WTC11 (cell line): ENCODE measurements around the gene PAIP2B. TPM values are rescaled to one million over a fixed set of nuclear protein-coding genes. Genes with fewer than 3 reads are reported as not detected.

ENCODE experiments used
- ATAC-seq: fragments of 200-7000 bp; cut with Tn5 transposase; 2 replicates; pipeline ENCODE4 v1.10.0; 2021; ENCODE audit warnings: mild to moderate bottlenecking, moderate library complexity
- CTCF ChIA-PET: fragments of 300-600 bp; sonication (Branson Sonifier 250); formaldehyde crosslinking; loops from one replicate; lab custom pipeline; 2021; ENCODE audit warnings: antibody characterized with exemption; lab: Charles Lee
- POLR2A ChIA-PET: fragments of 350-600 bp; sonication (Branson Sonifier 250); formaldehyde crosslinking; loops from one replicate; lab custom pipeline; 2021; ENCODE audit warnings: antibody characterized with exemption; lab: Charles Lee
- DNase-seq: peaks from one replicate; pipeline ENCODE4 v3.0.0; 2021; ENCODE audit warnings: low spot score
- H3K27ac Mint-ChIP-seq: 2 replicates; pipeline ENCODE4 v1.8.0; 2021; ENCODE audit warnings: mixed read lengths
- H3K27me3 Mint-ChIP-seq: 2 replicates; pipeline ENCODE4 v1.8.0; 2021; ENCODE audit warnings: low read depth, mild to moderate bottlenecking, moderate library complexity, mixed read lengths
- H3K36me3 Mint-ChIP-seq: 2 replicates; pipeline ENCODE4 v1.8.0; 2021; ENCODE audit warnings: mixed read lengths
- H3K4me1 Mint-ChIP-seq: 2 replicates; pipeline ENCODE4 v1.8.0; 2022; ENCODE audit warnings: mixed read lengths
- H3K4me3 Mint-ChIP-seq: 2 replicates; pipeline ENCODE4 v1.8.0; 2021; ENCODE audit warnings: mild to moderate bottlenecking, moderate library complexity, mixed read lengths
- H3K9me3 Mint-ChIP-seq: 2 replicates; pipeline ENCODE4 v1.8.0; 2021; ENCODE audit warnings: mixed read lengths
- CREM ChIP-seq: sonication (generic); formaldehyde crosslinking; IDR thresholded peaks from 2 replicates; pipeline ENCODE4 v1.8.1; 2022; ENCODE audit warnings: mild to moderate bottlenecking, missing genetic modification reagents, moderate library complexity
- GRHL2 ChIP-seq: fragments of 250-450 bp; sonication (Bioruptor Pico); IDR thresholded peaks from 2 replicates; pipeline ENCODE4 v1.8.0; 2022; ENCODE audit warnings: mild to moderate bottlenecking, moderate library complexity; ENCODE audit not compliant: insufficient replicate concordance, severe bottlenecking
- KAT7 ChIP-seq: sonication (generic); formaldehyde crosslinking; IDR thresholded peaks from 2 replicates; pipeline ENCODE4 v1.8.1; 2023; ENCODE audit warnings: missing genetic modification reagents, mild to moderate bottlenecking, borderline replicate concordance
- RELA ChIP-seq: sonication (generic); formaldehyde crosslinking; IDR thresholded peaks from 2 replicates; pipeline ENCODE4 v1.8.1; 2022; ENCODE audit warnings: missing genetic modification reagents, mild to moderate bottlenecking, borderline replicate concordance
- RORB ChIP-seq: fragments of 250-450 bp; sonication (Bioruptor Pico); IDR thresholded peaks from 2 replicates; pipeline ENCODE4 v1.9.0; 2021; ENCODE audit warnings: mild to moderate bottlenecking
- SMAD4 ChIP-seq: sonication (generic); formaldehyde crosslinking; IDR thresholded peaks from 2 replicates; pipeline ENCODE4 v1.8.0; 2022; ENCODE audit warnings: mild to moderate bottlenecking, missing genetic modification reagents
- SOX15 ChIP-seq: fragments of 250-450 bp; sonication (Bioruptor Pico); IDR thresholded peaks from 2 replicates; pipeline ENCODE4 v1.9.0; 2021; ENCODE audit warnings: mild to moderate bottlenecking
- SP1 ChIP-seq: sonication (generic); formaldehyde crosslinking; conservative IDR thresholded peaks from 2 replicates; pipeline ENCODE4 v1.8.1; 2022; ENCODE audit warnings: missing genetic modification reagents
- TEAD1 ChIP-seq: sonication (generic); formaldehyde crosslinking; IDR thresholded peaks from 2 replicates; pipeline ENCODE4 v1.8.0; 2022; ENCODE audit warnings: mild to moderate bottlenecking, missing genetic modification reagents
- ZNF232 ChIP-seq: sonication (generic); formaldehyde crosslinking; IDR thresholded peaks from 2 replicates; pipeline ENCODE4 v1.8.0; 2022; ENCODE audit warnings: mild to moderate bottlenecking, missing genetic modification reagents
- total RNA-seq: library from RNA; stranded (reverse); gene quantifications from 3 replicates; pipeline ENCODE4 v1.2.3, GENCODE V29; 2021
- TF ChIP-seq, protein P1 (sequence below): fragments of 250-450 bp; sonication (Bioruptor Pico); IDR thresholded peaks from 2 replicates; pipeline ENCODE4 v1.9.0; 2021; ENCODE audit warnings: mild to moderate bottlenecking
- TF ChIP-seq, protein P2 (sequence below): sonication (generic); formaldehyde crosslinking; IDR thresholded peaks from 2 replicates; pipeline ENCODE4 v1.8.0; 2023; ENCODE audit warnings: missing genetic modification reagents
- TF ChIP-seq, protein P3 (sequence below): fragments of 250-450 bp; sonication (Bioruptor Pico); IDR thresholded peaks from 2 replicates; pipeline ENCODE4 v1.9.0; 2021; ENCODE audit warnings: mild to moderate bottlenecking, borderline replicate concordance
- TF ChIP-seq, protein P4 (sequence below): sonication (generic); formaldehyde crosslinking; IDR thresholded peaks from 2 replicates; pipeline ENCODE4 v1.8.1; 2023; ENCODE audit warnings: mild to moderate bottlenecking, missing genetic modification reagents
- TF ChIP-seq, protein P5 (sequence below): sonication (generic); formaldehyde crosslinking; IDR thresholded peaks from 2 replicates; pipeline ENCODE4 v1.8.0; 2023; ENCODE audit warnings: missing genetic modification reagents, mild to moderate bottlenecking, borderline replicate concordance
- TF ChIP-seq, protein P6 (sequence below): sonication (generic); formaldehyde crosslinking; IDR thresholded peaks from 2 replicates; pipeline ENCODE4 v1.8.0; 2022; ENCODE audit warnings: mild to moderate bottlenecking, missing genetic modification reagents
- TF ChIP-seq, protein P7 (sequence below): sonication (generic); formaldehyde crosslinking; IDR thresholded peaks from 2 replicates; pipeline ENCODE4 v1.8.1; 2023; ENCODE audit warnings: mild to moderate bottlenecking, moderate library complexity, missing genetic modification reagents

PAIP2B gene
- total RNA-seq, 1 experiment from 2014 or later = 19.3 TPM

DNA sequence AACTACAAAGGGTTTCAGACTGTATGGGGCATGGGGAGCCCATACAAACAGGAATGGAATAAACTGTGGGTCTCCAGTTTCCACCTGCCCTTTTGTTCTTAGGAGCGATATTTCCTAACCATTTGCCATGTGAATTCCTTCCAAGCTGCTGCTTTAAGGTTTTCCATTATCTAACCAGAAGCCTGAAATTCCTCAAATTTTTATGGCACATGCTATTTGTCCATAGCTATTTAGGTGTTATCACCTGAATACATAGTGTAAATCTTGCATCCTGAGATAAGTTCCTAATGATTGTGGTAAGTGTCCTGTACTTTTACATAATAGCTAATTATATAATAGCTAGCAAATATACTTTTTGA lies 17.4 kb upstream of the PAIP2B start:
- no peaks in the 10 kb centered on the region for H3K36me3 Mint-ChIP-seq
- no peak overlapping the region; the same call in 1 of the 2 replicates for H3K27ac Mint-ChIP-seq
- CTCF ChIA-PET = interaction anchor here (1.4 kb wide), 1 partner anchor 55 kb away, joined by 3 read pairs; no protein-coding TSS in a partner anchor
- H3K27me3 Mint-ChIP-seq = peaks cover 24% of the 10 kb centered on the region
- H3K4me3 Mint-ChIP-seq = no peak overlapping the region
- DNase-seq (no peak), ATAC-seq (no peak)
- POLR2A ChIA-PET = interaction anchor here (0.6 kb wide), 1 partner anchor 18 kb away, joined by 3 read pairs; no protein-coding TSS in a partner anchor
- H3K4me1 Mint-ChIP-seq = peaks cover 10% of the 10 kb centered on the region
- peaks cover 18% of the 10 kb centered on the region for H3K9me3 Mint-ChIP-seq
- TF ChIP-seq TEAD1 (CRISPR knock-in tag) = no peak
- TF ChIP-seq SOX15 (CRISPR knock-in tag) = no peak
- TF ChIP-seq SP1 (CRISPR knock-in tag) = no peak
- TF ChIP-seq, protein P1, sequence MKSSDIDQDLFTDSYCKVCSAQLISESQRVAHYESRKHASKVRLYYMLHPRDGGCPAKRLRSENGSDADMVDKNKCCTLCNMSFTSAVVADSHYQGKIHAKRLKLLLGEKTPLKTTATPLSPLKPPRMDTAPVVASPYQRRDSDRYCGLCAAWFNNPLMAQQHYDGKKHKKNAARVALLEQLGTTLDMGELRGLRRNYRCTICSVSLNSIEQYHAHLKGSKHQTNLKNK (CRISPR knock-in tag) = no peak
- TF ChIP-seq, protein P2, sequence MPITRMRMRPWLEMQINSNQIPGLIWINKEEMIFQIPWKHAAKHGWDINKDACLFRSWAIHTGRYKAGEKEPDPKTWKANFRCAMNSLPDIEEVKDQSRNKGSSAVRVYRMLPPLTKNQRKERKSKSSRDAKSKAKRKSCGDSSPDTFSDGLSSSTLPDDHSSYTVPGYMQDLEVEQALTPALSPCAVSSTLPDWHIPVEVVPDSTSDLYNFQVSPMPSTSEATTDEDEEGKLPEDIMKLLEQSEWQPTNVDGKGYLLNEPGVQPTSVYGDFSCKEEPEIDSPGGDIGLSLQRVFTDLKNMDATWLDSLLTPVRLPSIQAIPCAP (CRISPR knock-in tag) = no peak
- TF ChIP-seq CREM (CRISPR knock-in tag) = no peak
- TF ChIP-seq RORB (CRISPR knock-in tag) = no peak
- TF ChIP-seq, protein P3, sequence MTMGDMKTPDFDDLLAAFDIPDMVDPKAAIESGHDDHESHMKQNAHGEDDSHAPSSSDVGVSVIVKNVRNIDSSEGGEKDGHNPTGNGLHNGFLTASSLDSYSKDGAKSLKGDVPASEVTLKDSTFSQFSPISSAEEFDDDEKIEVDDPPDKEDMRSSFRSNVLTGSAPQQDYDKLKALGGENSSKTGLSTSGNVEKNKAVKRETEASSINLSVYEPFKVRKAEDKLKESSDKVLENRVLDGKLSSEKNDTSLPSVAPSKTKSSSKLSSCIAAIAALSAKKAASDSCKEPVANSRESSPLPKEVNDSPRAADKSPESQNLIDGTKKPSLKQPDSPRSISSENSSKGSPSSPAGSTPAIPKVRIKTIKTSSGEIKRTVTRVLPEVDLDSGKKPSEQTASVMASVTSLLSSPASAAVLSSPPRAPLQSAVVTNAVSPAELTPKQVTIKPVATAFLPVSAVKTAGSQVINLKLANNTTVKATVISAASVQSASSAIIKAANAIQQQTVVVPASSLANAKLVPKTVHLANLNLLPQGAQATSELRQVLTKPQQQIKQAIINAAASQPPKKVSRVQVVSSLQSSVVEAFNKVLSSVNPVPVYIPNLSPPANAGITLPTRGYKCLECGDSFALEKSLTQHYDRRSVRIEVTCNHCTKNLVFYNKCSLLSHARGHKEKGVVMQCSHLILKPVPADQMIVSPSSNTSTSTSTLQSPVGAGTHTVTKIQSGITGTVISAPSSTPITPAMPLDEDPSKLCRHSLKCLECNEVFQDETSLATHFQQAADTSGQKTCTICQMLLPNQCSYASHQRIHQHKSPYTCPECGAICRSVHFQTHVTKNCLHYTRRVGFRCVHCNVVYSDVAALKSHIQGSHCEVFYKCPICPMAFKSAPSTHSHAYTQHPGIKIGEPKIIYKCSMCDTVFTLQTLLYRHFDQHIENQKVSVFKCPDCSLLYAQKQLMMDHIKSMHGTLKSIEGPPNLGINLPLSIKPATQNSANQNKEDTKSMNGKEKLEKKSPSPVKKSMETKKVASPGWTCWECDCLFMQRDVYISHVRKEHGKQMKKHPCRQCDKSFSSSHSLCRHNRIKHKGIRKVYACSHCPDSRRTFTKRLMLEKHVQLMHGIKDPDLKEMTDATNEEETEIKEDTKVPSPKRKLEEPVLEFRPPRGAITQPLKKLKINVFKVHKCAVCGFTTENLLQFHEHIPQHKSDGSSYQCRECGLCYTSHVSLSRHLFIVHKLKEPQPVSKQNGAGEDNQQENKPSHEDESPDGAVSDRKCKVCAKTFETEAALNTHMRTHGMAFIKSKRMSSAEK (CRISPR knock-in tag) = no peak
- TF ChIP-seq, protein P4, sequence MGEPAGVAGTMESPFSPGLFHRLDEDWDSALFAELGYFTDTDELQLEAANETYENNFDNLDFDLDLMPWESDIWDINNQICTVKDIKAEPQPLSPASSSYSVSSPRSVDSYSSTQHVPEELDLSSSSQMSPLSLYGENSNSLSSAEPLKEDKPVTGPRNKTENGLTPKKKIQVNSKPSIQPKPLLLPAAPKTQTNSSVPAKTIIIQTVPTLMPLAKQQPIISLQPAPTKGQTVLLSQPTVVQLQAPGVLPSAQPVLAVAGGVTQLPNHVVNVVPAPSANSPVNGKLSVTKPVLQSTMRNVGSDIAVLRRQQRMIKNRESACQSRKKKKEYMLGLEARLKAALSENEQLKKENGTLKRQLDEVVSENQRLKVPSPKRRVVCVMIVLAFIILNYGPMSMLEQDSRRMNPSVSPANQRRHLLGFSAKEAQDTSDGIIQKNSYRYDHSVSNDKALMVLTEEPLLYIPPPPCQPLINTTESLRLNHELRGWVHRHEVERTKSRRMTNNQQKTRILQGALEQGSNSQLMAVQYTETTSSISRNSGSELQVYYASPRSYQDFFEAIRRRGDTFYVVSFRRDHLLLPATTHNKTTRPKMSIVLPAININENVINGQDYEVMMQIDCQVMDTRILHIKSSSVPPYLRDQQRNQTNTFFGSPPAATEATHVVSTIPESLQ (CRISPR knock-in tag) = no peak
- TF ChIP-seq, protein P5, sequence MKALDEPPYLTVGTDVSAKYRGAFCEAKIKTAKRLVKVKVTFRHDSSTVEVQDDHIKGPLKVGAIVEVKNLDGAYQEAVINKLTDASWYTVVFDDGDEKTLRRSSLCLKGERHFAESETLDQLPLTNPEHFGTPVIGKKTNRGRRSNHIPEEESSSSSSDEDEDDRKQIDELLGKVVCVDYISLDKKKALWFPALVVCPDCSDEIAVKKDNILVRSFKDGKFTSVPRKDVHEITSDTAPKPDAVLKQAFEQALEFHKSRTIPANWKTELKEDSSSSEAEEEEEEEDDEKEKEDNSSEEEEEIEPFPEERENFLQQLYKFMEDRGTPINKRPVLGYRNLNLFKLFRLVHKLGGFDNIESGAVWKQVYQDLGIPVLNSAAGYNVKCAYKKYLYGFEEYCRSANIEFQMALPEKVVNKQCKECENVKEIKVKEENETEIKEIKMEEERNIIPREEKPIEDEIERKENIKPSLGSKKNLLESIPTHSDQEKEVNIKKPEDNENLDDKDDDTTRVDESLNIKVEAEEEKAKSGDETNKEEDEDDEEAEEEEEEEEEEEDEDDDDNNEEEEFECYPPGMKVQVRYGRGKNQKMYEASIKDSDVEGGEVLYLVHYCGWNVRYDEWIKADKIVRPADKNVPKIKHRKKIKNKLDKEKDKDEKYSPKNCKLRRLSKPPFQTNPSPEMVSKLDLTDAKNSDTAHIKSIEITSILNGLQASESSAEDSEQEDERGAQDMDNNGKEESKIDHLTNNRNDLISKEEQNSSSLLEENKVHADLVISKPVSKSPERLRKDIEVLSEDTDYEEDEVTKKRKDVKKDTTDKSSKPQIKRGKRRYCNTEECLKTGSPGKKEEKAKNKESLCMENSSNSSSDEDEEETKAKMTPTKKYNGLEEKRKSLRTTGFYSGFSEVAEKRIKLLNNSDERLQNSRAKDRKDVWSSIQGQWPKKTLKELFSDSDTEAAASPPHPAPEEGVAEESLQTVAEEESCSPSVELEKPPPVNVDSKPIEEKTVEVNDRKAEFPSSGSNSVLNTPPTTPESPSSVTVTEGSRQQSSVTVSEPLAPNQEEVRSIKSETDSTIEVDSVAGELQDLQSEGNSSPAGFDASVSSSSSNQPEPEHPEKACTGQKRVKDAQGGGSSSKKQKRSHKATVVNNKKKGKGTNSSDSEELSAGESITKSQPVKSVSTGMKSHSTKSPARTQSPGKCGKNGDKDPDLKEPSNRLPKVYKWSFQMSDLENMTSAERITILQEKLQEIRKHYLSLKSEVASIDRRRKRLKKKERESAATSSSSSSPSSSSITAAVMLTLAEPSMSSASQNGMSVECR (CRISPR knock-in tag) = no peak
- TF ChIP-seq ZNF232 = no peak
- no peak for TF ChIP-seq KAT7 (CRISPR knock-in tag)
- no peak for TF ChIP-seq SMAD4
- no peak for TF ChIP-seq GRHL2 (CRISPR knock-in tag)
- TF ChIP-seq, protein P6, sequence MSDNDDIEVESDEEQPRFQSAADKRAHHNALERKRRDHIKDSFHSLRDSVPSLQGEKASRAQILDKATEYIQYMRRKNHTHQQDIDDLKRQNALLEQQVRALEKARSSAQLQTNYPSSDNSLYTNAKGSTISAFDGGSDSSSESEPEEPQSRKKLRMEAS (CRISPR knock-in tag) = no peak
- TF ChIP-seq, protein P7, sequence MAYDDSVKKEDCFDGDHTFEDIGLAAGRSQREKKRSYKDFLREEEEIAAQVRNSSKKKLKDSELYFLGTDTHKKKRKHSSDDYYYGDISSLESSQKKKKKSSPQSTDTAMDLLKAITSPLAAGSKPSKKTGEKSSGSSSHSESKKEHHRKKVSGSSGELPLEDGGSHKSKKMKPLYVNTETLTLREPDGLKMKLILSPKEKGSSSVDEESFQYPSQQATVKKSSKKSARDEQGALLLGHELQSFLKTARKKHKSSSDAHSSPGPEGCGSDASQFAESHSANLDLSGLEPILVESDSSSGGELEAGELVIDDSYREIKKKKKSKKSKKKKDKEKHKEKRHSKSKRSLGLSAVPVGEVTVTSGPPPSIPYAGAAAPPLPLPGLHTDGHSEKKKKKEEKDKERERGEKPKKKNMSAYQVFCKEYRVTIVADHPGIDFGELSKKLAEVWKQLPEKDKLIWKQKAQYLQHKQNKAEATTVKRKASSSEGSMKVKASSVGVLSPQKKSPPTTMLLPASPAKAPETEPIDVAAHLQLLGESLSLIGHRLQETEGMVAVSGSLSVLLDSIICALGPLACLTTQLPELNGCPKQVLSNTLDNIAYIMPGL (CRISPR knock-in tag) = no peak
- no peak for TF ChIP-seq RELA (CRISPR knock-in tag)
